Measurements from ENCODE around the gene CTSO. TPM values are rescaled to one million over a fixed set of nuclear protein-coding genes. Genes with fewer than 3 reads are reported as not detected.

Gene CTSO
- total and polyA plus RNA-seq, 2 of the 8 experiments (the other 6 are each of a cell fraction or from before 2014, with no cell fraction given), result 0.39 to 0.41 TPM

DNA sequence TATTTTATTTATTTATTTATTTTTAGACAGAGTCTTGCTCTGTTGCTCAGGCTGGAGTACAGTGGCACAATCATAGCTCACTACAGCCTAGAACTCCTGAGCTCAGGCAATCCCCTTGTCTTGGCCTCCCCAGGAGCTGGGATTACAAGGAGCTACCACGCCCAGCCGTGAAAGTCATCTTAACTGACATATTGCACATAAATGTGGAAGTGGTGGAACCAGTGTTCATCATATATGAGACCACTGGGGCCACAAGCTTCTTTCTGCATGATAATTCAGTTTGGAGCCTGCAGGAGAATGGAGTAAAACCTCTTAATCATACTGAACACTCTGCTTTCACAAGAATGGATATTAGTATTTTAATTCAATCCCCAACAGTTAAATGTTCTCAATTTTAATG is 12.5 kb upstream of the CTSO start:
- no peaks in the 10 kb centered on the region for H3K79me2 ChIP-seq (ENCODE audit: control insufficient read depth in 1 of 2, insufficient read depth in 2 of 2, low read length in 2 of 2)
- no peak for DNase-seq (ENCODE audit: low read depth in 1 of 2, low spot score in 2 of 2)
- no peak overlapping the region for H3K18ac ChIP-seq (ENCODE audit: extremely low read depth, low read length)
- H2BK5ac ChIP-seq (ENCODE audit: low read depth, low read length), result no peak overlapping the region
- ChIA-PET CTCF (ENCODE audit: partially characterized antibody) (interaction anchor here (1.0 to 1.8 kb wide), 4 partner anchors 8 to 155 kb away, joined by 3 to 6 read pairs (median 4); no protein-coding TSS in a partner anchor), POLR2A (ENCODE audit: partially characterized antibody) (no interaction called here)
- no peak overlapping the region for H4K91ac ChIP-seq (replicated peaks; ENCODE audit: insufficient read length, low read length)
- H3K27me3 ChIP-seq (replicated peaks in 1 of 4; ENCODE audit: control insufficient read depth in 3 of 4, extremely low read depth in 1 of 4, insufficient read depth in 3 of 4, low read length in 3 of 4), result no peaks in the 10 kb centered on the region
- no peak overlapping the region for H2AK5ac ChIP-seq (ENCODE audit: low read depth, low read length)
- H2BK120ac ChIP-seq (replicated peaks; ENCODE audit: low read depth, low read length), result no peak overlapping the region
- no peak overlapping the region for H2AFZ ChIP-seq (ENCODE audit: low read length)
- H3K79me1 ChIP-seq (ENCODE audit: low read depth, low read length), result no peaks in the 10 kb centered on the region
- no peak overlapping the region for H3K9ac ChIP-seq (replicated peaks in 1 of 4; ENCODE audit: extremely low read depth in 1 of 4, low read depth in 3 of 4, low read length in 3 of 4)
- no peak overlapping the region for H3K4me3 ChIP-seq (ENCODE audit: extremely low read depth in 1 of 4, insufficient read depth in 2 of 4, low read depth in 3 of 4, low read length in 4 of 4)
- no peak overlapping the region for H3K14ac ChIP-seq (ENCODE audit: insufficient read length)
- no peak overlapping the region for H3K56ac ChIP-seq (replicated peaks; ENCODE audit: insufficient read length, low read depth, low read length)
- no peak overlapping the region for H2BK15ac ChIP-seq (ENCODE audit: low read length)
- H3K9me3 ChIP-seq (ENCODE audit: insufficient read depth in 2 of 2, low read depth in 1 of 2, low read length in 1 of 2), result no peaks in the 10 kb centered on the region
- no peaks in the 10 kb centered on the region for H3K4me1 ChIP-seq (replicated peaks in 1 of 4; ENCODE audit: control insufficient read depth in 3 of 4, insufficient read depth in 4 of 4, low read length in 3 of 4)
- H4K8ac ChIP-seq (ENCODE audit: extremely low read depth, insufficient read depth, low read length), result no peak overlapping the region
- no peak overlapping the region for H3K4me2 ChIP-seq (ENCODE audit: insufficient read depth in 1 of 2, low read depth in 2 of 2, low read length in 2 of 2)
- H2BK20ac ChIP-seq (ENCODE audit: low read length), result no peak overlapping the region
- no peak for FAIRE-seq
- no peak overlapping the region for H2BK12ac ChIP-seq (ENCODE audit: low read depth, low read length)
- H3K4ac ChIP-seq (replicated peaks; ENCODE audit: insufficient read length, low read depth, low read length), result no peak overlapping the region
- H4K20me1 ChIP-seq (replicated peaks in 1 of 2; ENCODE audit: control insufficient read depth in 1 of 2, insufficient read depth in 2 of 2, low read length in 2 of 2), result no peaks in the 10 kb centered on the region
- no peaks in the 10 kb centered on the region for H3K36me3 ChIP-seq (ENCODE audit: control insufficient read depth in 2 of 4, insufficient read depth in 4 of 4, low read length in 3 of 4)
- no peak overlapping the region for H3K23ac ChIP-seq (ENCODE audit: insufficient read length)
- no peak overlapping the region for H3K27ac ChIP-seq (ENCODE audit: low read depth, low read length)
- H4K5ac ChIP-seq (ENCODE audit: insufficient read length, low read depth, low read length), result no peak overlapping the region
- WGBS, 2 experiments (ENCODE audit: extremely low coverage in 1 of 2, insufficient coverage in 1 of 2, insufficient read length in 1 of 2, insufficient replicate concordance in 2 of 2, low coverage in 1 of 2, low lambda C conversion rate in 2 of 2, missing lambda C conversion rate in 1 of 2), result 86% methylated on average over 2 of the region's 2 CpGs; no CpG with 5 or more reads in 1 of the 2 experiments
- no peaks in the 10 kb centered on the region for H3K23me2 ChIP-seq (ENCODE audit: low read depth, low read length)
- TF ChIP-seq, protein P1, sequence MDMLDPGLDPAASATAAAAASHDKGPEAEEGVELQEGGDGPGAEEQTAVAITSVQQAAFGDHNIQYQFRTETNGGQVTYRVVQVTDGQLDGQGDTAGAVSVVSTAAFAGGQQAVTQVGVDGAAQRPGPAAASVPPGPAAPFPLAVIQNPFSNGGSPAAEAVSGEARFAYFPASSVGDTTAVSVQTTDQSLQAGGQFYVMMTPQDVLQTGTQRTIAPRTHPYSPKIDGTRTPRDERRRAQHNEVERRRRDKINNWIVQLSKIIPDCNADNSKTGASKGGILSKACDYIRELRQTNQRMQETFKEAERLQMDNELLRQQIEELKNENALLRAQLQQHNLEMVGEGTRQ (IDR thresholded peaks at IDR 0.05; ENCODE audit: low read length), result no peak
- no peak for TF ChIP-seq TAF7 (optimal IDR thresholded peaks at IDR 0.05; ENCODE audit: borderline replicate concordance, low read depth, low read length)
- TF ChIP-seq CTBP2 (IDR thresholded peaks at IDR 0.05; ENCODE audit: borderline replicate concordance, insufficient read depth, insufficient read length, low read length), result no peak
- no peak for TF ChIP-seq CHD1 (IDR thresholded peaks at IDR 0.05; ENCODE audit: low read depth, low read length)
- no peak for TF ChIP-seq TEAD4 (IDR thresholded peaks at IDR 0.05; ENCODE audit: low read depth, low read length)
- TF ChIP-seq ASH2L (IDR thresholded peaks at IDR 0.05; ENCODE audit: low read length), result no peak
- TF ChIP-seq POU5F1 (IDR thresholded peaks at IDR 0.05; ENCODE audit: low read depth, low read length), result no peak
- no peak for TF ChIP-seq BRCA1 (IDR thresholded peaks at IDR 0.05; ENCODE audit: low read depth, low read length)
- no peak for TF ChIP-seq GTF2F1 (IDR thresholded peaks at IDR 0.05; ENCODE audit: borderline replicate concordance, low read depth, low read length)
- TF ChIP-seq HDAC6 (IDR thresholded peaks at IDR 0.05; ENCODE audit: low read depth, low read length), result no peak
- no peak for TF ChIP-seq ZNF274 (IDR thresholded peaks at IDR 0.05; ENCODE audit: borderline replicate concordance, extremely low read depth, low read length)
- TF ChIP-seq SIN3A (conservative IDR thresholded peaks at IDR 0.05 in 1 of 2, IDR thresholded peaks at IDR 0.05 in 1 of 2; ENCODE audit: low read depth in 1 of 2, low read length in 2 of 2), result no peak
- TF ChIP-seq SP2 (IDR thresholded peaks at IDR 0.05; ENCODE audit: low read length), result no peak
- TF ChIP-seq SP4 (IDR thresholded peaks at IDR 0.05; ENCODE audit: low read length), result no peak
- TF ChIP-seq SIRT6 (IDR thresholded peaks at IDR 0.05; ENCODE audit: low read length), result no peak
